Right cardiac atrium (tissue), 5 donors: Measurements from ENCODE around the gene FBXO22. TPM values are rescaled to one million over a fixed set of nuclear protein-coding genes. Genes with fewer than 3 reads are reported as not detected.
"Not testable (repeated sequence)": the region's sequence is repeated elsewhere in the genome, so short reads cannot be mapped to it uniquely, and the experiment has no call there.

Experiments used
- ATAC-seq, 2 donors: fragments of 200-7000 bp; cut with Tn5 transposase; one replicate each; pipeline versions ENCODE4 v1.8.0 to v1.9.1; 2020; ENCODE audit warnings: moderate library complexity in 2 of 2, mild to moderate bottlenecking in 1 of 2
- DNase-seq, 3 donors: peaks; one replicate each; pipeline ENCODE4 v3.0.0-alpha.2; 2020
- H3K27ac ChIP-seq: one replicate; pipeline ENCODE4 v1.5.1; 2013; ENCODE audit warnings: mild to moderate bottlenecking, low read length, control low read depth, moderate library complexity
- H3K27me3 ChIP-seq: one replicate; pipeline ENCODE4 v1.6.1; 2013; ENCODE audit not compliant: control insufficient read depth, insufficient read depth
- H3K4me1 ChIP-seq: one replicate; pipeline ENCODE4 v1.6.1; 2013; ENCODE audit warnings: low read length; ENCODE audit not compliant: control insufficient read depth, insufficient read depth
- H3K4me3 ChIP-seq: one replicate; pipeline ENCODE4 v1.5.1; 2013; ENCODE audit warnings: low read length, control low read depth
- H3K9me3 ChIP-seq: one replicate; pipeline ENCODE4 v1.6.1; 2013; ENCODE audit warnings: low read length; ENCODE audit not compliant: control insufficient read depth
- WGBS: extraction: QIAGEN DNeasy Blood & Tissue Kit; methylation state at CpG from one replicate; pipeline ENCODE4 v1.1.7; 2013; 5-methylcytosine and 5-hydroxymethylcytosine counted together
- intact Hi-C, 4 donors: fragments of 100-400 bp; cut with DNase I; formaldehyde crosslinking; loops; one replicate each; pipeline versions ENCODE4 v1.11.0 to v1.14.0; 2022 to 2023
- polyA plus RNA-seq: library from polyadenylated mRNA; stranded (reverse); fragments of 200-250 nt; gene quantifications from one replicate; pipeline ENCODE4 v1.2.3, GENCODE V29; 2013
- total RNA-seq, 4 donors: library from RNA; stranded (reverse); fragmentation: NEBNext Ultra II Directional; extraction: Animal tissue kit (Norgen Biotek cat#: 25700); gene quantifications; one replicate each; pipeline ENCODE4 v1.2.1, GENCODE V29; 2021
- donor health status: healthy with polysubstance abuse.
- donor health status: DM: no; HTN: yes; CAD: no.
- donor health status: DM: no; HTN: no; CAD: no.
- donor health status: DM: no; HTN: yes; CAD: no; lungs with severe emphysema.
- donor health status: DM: yes; HTN: yes; CAD: no.

FBXO22 gene
- total and polyA plus RNA-seq, 5 donors: 13.0 to 22.8 (median 19.3) TPM

DNA sequence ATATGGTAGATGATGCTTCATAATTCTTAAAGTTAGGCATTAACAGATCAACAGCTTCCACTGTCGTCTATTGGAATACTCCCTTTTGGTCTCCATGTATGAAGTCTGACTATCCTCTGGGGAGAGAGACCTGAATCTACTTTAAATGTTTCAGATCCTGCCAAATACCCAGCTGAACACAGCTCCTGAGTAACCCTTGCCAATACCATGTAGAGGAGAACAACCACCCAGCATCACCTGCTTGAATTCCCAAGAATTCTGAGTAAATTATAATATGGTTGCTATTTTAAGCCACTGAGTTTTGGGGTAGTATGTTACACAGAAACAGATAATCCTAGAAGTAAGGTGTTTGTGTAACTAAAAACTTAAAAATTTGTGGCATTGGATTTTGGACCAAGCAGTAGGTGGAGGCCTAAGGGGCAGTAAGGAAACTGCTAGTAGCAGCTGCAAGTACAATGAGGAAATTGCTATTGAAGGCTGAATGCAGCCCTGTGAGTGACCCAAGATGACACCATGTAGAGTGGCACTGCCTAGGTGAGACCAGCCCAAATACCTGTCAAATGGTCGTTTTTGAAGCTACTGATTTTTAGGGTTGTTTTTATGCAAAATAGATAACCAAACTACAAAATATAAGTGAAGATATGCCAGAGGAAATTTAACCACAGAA, 77.6 kb downstream of the FBXO22 start:
- H3K4me1 ChIP-seq: no peaks in the 10 kb centered on the region
- DNase-seq: no peak
- no peak for ATAC-seq
- 61% methylated on average over 2 of the region's 2 CpGs for WGBS
- no peak overlapping the region for H3K4me3 ChIP-seq
- no peaks in the 10 kb centered on the region for H3K27me3 ChIP-seq
- peaks cover 2% of the 10 kb centered on the region for H3K9me3 ChIP-seq
- intact Hi-C loops: no loop called here
- no peak overlapping the region for H3K27ac ChIP-seq

DNA sequence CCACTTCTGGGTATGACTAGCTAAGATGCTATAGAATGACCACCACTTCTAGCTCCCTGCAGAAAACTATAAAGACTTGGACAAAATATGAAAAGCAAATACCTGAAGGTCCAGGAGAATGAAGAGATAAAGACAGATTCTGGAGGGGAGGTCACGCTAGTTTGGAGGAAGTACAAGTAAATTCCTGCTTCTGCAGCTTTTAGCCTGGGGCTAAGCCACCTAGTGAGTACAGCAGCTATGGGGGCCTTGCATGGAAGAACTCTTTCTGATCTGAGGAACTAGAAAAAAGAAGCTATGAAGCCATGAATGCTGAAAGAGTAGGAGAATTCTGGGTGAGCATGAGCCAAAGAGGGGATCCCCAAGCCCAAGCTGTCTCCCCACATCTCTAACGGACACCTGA, 78.8 kb downstream of the FBXO22 start:
- Histone ChIP-seq H3K27ac (no peak overlapping the region), H3K9me3 (no peaks in the 10 kb centered on the region), H3K4me1 (no peaks in the 10 kb centered on the region), H3K4me3 (no peak overlapping the region), H3K27me3 (no peaks in the 10 kb centered on the region)
- WGBS: 87% methylated on average over 2 of the region's 2 CpGs
- DNase-seq: no peak
- intact Hi-C loops: no loop called here
- no peak for ATAC-seq

DNA sequence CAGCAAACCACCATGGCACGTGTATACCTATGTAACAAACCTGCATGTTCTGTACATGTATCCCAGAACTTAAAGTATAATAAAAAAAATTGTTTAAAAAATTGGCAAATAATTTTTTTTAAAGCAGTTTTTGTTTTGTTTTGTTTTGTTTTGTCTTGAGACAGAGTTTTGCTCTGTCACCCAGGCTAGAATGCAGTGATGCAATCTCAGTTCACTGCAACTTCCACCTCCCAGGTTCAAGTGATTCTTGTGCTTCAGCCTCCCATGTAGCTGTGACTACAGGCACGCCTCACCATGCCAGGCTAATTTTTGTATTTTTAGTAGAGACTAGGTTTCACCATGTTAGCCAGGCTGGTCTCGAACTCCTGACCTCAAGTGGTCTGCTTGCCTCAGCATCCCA, 81.0 kb downstream of the FBXO22 start:
- DNase-seq, H3K4me3 ChIP-seq, H3K4me1 ChIP-seq, H3K9me3 ChIP-seq, intact Hi-C loops, H3K27me3 ChIP-seq, H3K27ac ChIP-seq, ATAC-seq: not testable (repeated sequence)
- WGBS: 92% methylated on average over 3 of the region's 3 CpGs

DNA sequence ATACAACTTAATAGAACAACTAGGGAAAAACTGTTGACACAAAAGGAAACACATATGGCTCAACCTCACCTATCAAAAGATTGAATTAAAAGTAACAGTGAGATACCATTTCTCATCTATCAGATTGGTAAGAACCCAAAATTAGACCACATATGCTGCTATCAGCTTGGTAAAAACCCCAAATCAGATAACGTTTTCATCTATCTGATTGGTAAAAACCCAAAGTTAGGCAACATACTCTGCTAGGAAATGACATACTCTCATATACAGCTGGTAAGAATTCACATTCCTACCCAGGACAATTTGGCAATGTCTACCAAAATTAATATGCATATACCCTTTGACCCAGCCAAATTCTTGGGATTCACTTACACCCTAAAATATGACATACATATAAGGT, 82.3 kb downstream of the FBXO22 start:
- ATAC-seq: no peak
- intact Hi-C loops: no loop called here
- Histone ChIP-seq H3K27ac (no peak overlapping the region), H3K27me3 (no peaks in the 10 kb centered on the region), H3K4me3 (no peak overlapping the region), H3K9me3 (no peaks in the 10 kb centered on the region), H3K4me1 (no peaks in the 10 kb centered on the region)
- WGBS: 63% methylated on average over 1 of the region's 1 CpG
- DNase-seq: no peak

DNA sequence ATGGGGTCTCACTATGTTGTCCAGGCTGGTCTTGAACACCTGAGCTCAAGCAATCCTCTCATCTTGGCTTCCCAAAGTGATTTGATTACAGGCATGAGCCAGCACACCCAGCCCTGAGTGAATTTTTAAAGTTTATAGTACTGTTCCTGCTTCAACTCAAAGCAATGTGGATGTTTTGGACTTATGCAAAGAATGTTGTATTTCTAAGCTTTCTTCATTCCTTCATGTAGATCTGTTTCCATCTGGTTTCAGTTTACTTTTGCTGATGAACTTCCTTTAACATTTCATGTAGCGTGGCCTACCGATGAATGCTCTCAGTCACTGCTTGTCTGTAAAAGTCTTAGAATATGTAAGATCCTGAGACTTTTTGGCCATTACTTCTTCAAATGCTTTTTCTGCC, 85.4 kb downstream of the FBXO22 start:
- ATAC-seq (no peak), DNase-seq (no peak)
- H3K4me3 ChIP-seq: no peak overlapping the region
- no peaks in the 10 kb centered on the region for H3K9me3 ChIP-seq
- H3K4me1 ChIP-seq: no peaks in the 10 kb centered on the region
- H3K27me3 ChIP-seq: no peaks in the 10 kb centered on the region
- intact Hi-C loops: no loop called here
- WGBS: 83% methylated on average over 2 of the region's 2 CpGs
- no peak overlapping the region for H3K27ac ChIP-seq

DNA sequence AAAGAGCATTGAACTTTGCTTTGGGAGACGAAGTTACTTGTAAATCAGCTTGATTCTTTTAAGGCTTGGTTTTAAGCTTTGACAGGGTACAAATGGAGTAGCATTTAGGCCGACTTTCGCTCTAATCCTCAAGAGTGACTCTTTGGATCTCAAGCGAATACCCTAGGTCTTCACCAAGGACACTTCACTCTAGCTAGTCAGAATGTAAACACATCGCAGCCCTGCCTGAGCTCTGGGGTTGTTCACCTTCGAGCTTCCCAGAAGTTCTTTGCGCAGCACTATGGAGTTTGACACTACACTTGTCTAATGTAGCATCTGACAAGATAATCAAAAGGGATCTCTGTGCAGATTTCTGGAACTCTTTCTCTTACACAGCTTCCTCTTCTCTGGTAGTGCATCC, 86.2 kb downstream of the FBXO22 start:
- WGBS: 88% methylated on average over 7 of the region's 7 CpGs

More for the DNA sequence above, 86.2 kb downstream of the FBXO22 start:
- H3K4me3 ChIP-seq: no peak overlapping the region
- H3K4me1 ChIP-seq: no peaks in the 10 kb centered on the region
- no peaks in the 10 kb centered on the region for H3K27me3 ChIP-seq
- no peaks in the 10 kb centered on the region for H3K9me3 ChIP-seq
- no peak for DNase-seq
- no peak for ATAC-seq
- no peak overlapping the region for H3K27ac ChIP-seq
- intact Hi-C loops: no loop called here

Other genes with a start within 250 kb of the FBXO22 start
- gene CSPG4, start 191.0 kb upstream of the FBXO22 start, total RNA-seq: 10 to 100 TPM; 10.1 to 48.9 (median 16.2) TPM
- 11.5 TPM for gene CSPG4, start 191.0 kb upstream of the FBXO22 start, polyA plus RNA-seq
- 10 to 100 TPM; 26.5 to 32.6 (median 27.4) TPM for gene UBE2Q2, start 60.4 kb upstream of the FBXO22 start, total RNA-seq
- 18.2 TPM for gene UBE2Q2, start 60.4 kb upstream of the FBXO22 start, polyA plus RNA-seq
- gene NRG4, start 108.5 kb downstream of the FBXO22 start, total RNA-seq: under 1 TPM in 1 of 4 donors, not detected in 3; 0.34 TPM
- gene NRG4, start 108.5 kb downstream of the FBXO22 start, polyA plus RNA-seq: not detected
- gene TMEM266, start 156.1 kb downstream of the FBXO22 start, total RNA-seq: under 1 TPM in 1 of 4 donors, not detected in 3; 0.09 TPM
- not detected for gene TMEM266, start 156.1 kb downstream of the FBXO22 start, polyA plus RNA-seq